Caco-2 (cell line): Measurements from ENCODE around the gene CLHC1. TPM values are rescaled to one million over a fixed set of nuclear protein-coding genes. Genes with fewer than 3 reads are reported as not detected.

Experiments used
- BruUV-seq: library from RNA; stranded (reverse); fragments of 400-500 nt; replicated peaks from 2 replicates; lab custom pipeline; 2021; lab: Mats Ljungman, UMichigan
- CTCF ChIA-PET: fragments of 300-600 bp; sonication (Branson Sonifier 250); formaldehyde crosslinking; loops from one replicate; lab custom pipeline; 2022; ENCODE audit warnings: antibody characterized with exemption; lab: Charles Lee
- POLR2A ChIA-PET: fragments of 300-600 bp; sonication (Branson Sonifier 250); formaldehyde crosslinking; loops from one replicate; lab custom pipeline; 2022; ENCODE audit warnings: antibody characterized with exemption; lab: Charles Lee
- DNase-seq, 2 experiments: peaks; one replicate each; pipeline versions ENCODE4 v3.0.0 to v3.0.0-alpha.2; 2020 to 2022
- H3K27me3 ChIP-seq: replicated peaks from 2 replicates; pipeline ENCODE4 v1.6.0; 2011; ENCODE audit warnings: low read length; ENCODE audit not compliant: control insufficient read depth, insufficient read depth
- H3K36me3 ChIP-seq: 2 replicates; pipeline ENCODE4 v1.5.1; 2011; ENCODE audit warnings: low read length; ENCODE audit not compliant: control insufficient read depth, insufficient read depth
- H3K4me1 ChIP-seq: fragments of 250-450 bp; sonication (Bioruptor Pico); 2 replicates; pipeline ENCODE4 v1.5.1; 2020; ENCODE audit warnings: mild to moderate bottlenecking
- H3K4me3 ChIP-seq: 2 replicates; pipeline ENCODE4 v1.5.1; 2011; ENCODE audit warnings: low read depth, mild to moderate bottlenecking, control low read depth, low read length
- H3K9me3 ChIP-seq: fragments of 250-450 bp; sonication (Bioruptor Pico); 2 replicates; pipeline ENCODE4 v1.5.1; 2020; ENCODE audit warnings: mild to moderate bottlenecking, moderate library complexity
- H3K27ac Mint-ChIP-seq: one replicate; pipeline ENCODE4 v1.8.0; 2022; ENCODE audit warnings: mixed read lengths; ENCODE audit not compliant: unreplicated experiment
- H3K27me3 Mint-ChIP-seq: one replicate; pipeline ENCODE4 v1.8.0; 2022; ENCODE audit warnings: mixed read lengths; ENCODE audit not compliant: insufficient read depth, unreplicated experiment
- H3K36me3 Mint-ChIP-seq: one replicate; pipeline ENCODE4 v1.8.0; 2022; ENCODE audit warnings: mild to moderate bottlenecking, mixed read lengths; ENCODE audit not compliant: insufficient read depth, unreplicated experiment
- H3K4me1 Mint-ChIP-seq: one replicate; pipeline ENCODE4 v1.8.0; 2022; ENCODE audit warnings: low read depth, mixed read lengths; ENCODE audit not compliant: unreplicated experiment
- H3K4me3 Mint-ChIP-seq: one replicate; pipeline ENCODE4 v1.8.0; 2022; ENCODE audit warnings: mild to moderate bottlenecking, moderate library complexity, mixed read lengths; ENCODE audit not compliant: unreplicated experiment
- H3K9me3 Mint-ChIP-seq: one replicate; pipeline ENCODE4 v1.8.0; 2022; ENCODE audit warnings: mixed read lengths; ENCODE audit not compliant: unreplicated experiment
- intact Hi-C: fragments of 100-400 bp; cut with micrococcal nuclease; formaldehyde crosslinking; loops from one replicate; pipeline ENCODE4 v1.10.0; 2022; ENCODE audit not compliant: unreplicated experiment
- total RNA-seq: library from RNA; stranded (reverse); gene quantifications from 2 replicates; pipeline ENCODE4 v1.2.3, GENCODE V29; 2022
- TF ChIP-seq, protein P1 (sequence below), 2 experiments: fragments of 200-600 bp in 1 of 2; IDR thresholded peaks; 1 replicate in 1 of 2; 2 replicates in 1 of 2; pipeline versions ENCODE4 v1.5.1 to v1.8.0; 2011 to 2022; ENCODE audit warnings: antibody characterized with exemption in 1 of 2, control low read depth in 1 of 2, inconsistent platforms in 1 of 2, low read depth in 1 of 2, low read length in 1 of 2, mild to moderate bottlenecking in 1 of 2, moderate library complexity in 1 of 2; ENCODE audit not compliant: insufficient read depth in 1 of 2, severe bottlenecking in 1 of 2, unreplicated experiment in 1 of 2

The CLHC1 gene
- total RNA-seq, 1 experiment from 2014 or later, result 13.4 TPM

DNA sequence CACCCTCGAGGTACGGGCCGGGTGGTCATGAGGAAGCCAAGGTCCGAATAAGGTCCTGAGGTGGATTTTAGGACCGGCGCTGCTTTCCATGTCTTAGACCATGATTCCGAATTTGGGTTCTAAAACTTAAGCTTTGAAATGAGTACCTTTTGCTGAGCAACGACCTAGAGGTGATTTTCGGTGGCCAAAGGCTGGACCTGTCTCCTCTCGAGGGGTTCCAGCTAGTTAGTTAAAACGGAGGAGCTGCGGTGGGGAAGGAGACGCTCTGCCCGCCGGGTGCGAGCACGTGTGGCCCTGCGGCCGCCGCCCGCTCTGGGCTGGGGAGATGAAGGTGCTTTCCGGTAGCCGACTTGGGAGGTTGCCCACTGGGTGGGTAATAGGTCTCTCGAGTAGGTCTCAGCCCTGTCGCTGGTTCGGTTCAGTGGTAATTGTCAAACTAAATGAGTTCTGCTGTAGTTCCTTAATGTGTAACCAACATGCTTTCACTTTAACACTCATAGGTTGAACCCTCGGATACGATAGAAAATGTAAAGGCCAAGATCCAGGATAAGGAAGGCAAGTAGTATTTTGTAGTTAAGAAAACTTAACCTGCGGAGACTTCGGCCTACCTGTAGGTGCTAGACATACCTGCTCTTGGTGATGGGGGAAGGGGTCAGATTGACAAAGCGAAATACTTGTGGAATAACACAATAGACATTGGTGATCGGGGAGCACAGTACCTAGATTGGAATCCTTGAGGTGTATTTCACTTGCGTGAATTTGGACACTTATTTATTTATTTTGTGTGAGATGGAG, 967 bp upstream of the CLHC1 start:
- Mint-ChIP-seq H3K27me3 (no peaks in the 10 kb centered on the region), H3K4me3 (peak overlapping the region; percentile 85), H3K36me3 (peaks cover 65% of the 10 kb centered on the region), H3K9me3 (no peaks in the 10 kb centered on the region), H3K4me1 (peaks cover 31% of the 10 kb centered on the region), H3K27ac (peak overlapping the region; percentile 94)
- H3K36me3 ChIP-seq, result peaks cover 7% of the 10 kb centered on the region; the same call in 1 of the 2 replicates
- TF ChIP-seq, protein P1, sequence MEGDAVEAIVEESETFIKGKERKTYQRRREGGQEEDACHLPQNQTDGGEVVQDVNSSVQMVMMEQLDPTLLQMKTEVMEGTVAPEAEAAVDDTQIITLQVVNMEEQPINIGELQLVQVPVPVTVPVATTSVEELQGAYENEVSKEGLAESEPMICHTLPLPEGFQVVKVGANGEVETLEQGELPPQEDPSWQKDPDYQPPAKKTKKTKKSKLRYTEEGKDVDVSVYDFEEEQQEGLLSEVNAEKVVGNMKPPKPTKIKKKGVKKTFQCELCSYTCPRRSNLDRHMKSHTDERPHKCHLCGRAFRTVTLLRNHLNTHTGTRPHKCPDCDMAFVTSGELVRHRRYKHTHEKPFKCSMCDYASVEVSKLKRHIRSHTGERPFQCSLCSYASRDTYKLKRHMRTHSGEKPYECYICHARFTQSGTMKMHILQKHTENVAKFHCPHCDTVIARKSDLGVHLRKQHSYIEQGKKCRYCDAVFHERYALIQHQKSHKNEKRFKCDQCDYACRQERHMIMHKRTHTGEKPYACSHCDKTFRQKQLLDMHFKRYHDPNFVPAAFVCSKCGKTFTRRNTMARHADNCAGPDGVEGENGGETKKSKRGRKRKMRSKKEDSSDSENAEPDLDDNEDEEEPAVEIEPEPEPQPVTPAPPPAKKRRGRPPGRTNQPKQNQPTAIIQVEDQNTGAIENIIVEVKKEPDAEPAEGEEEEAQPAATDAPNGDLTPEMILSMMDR (IDR thresholded peaks at IDR 0.05; ENCODE audit: insufficient read depth in 1 of 2, low read depth in 1 of 2, low read length in 1 of 2, severe bottlenecking in 1 of 2, unreplicated experiment in 1 of 2), result no peak
- no peaks in the 10 kb centered on the region for H3K27me3 ChIP-seq
- TSS peak; percentile 62 for BruUV-seq
- intact Hi-C loops, result loop anchor here (1.0 to 10.0 kb wide), 5 partner anchors 36 to 384 kb away; partner anchors contain the start of genes MTIF2, PPP4R3B and RTN4
- POLR2A ChIA-PET, result interaction anchor here (0.7 to 1.3 kb wide), 4 partner anchors 51 to 286 kb away, joined by 3 to 9 read pairs (median 6); partner anchors contain the start of genes CFAP36 and RTN4
- H3K9me3 ChIP-seq, result no peaks in the 10 kb centered on the region
- DNase-seq, result peak in 1 of 2 experiments; percentile 41
- peaks cover 35% of the 10 kb centered on the region for H3K4me1 ChIP-seq
- CTCF ChIA-PET, result no interaction called here
- H3K4me3 ChIP-seq, result peak overlapping the region; percentile 96

DNA sequence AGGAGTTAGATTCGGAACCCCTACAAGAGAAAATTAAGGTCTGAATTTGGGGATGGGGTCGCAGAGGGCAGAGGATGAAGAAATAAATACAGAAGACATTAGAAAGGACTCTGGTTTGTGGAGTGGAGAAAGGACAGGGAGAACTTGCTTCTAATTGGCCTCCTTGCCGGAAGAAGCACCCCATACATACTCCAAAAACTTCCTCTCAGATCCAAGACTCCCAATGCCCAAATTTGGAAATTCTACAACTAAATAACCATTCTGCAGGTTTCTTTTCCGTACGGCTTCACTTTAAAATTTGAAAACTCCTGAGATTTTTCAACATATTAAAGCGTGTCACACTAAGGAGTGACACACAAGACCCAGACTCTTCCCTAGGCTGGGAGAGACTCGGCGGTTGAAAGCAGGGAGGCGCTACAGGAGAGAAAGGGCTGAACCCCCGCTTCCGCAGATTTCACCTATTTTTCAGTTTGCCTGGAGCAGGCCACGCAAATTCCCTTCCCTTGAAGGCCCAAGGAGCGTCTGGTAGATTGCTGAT, 478 bp downstream of the CLHC1 start:
- H3K4me3 ChIP-seq, result peak overlapping the region; percentile 96
- POLR2A ChIA-PET, result no interaction called here
- peaks cover 7% of the 10 kb centered on the region; the same call in 1 of the 2 replicates for H3K36me3 ChIP-seq
- Mint-ChIP-seq H3K9me3 (no peaks in the 10 kb centered on the region), H3K4me3 (peak overlapping the region; percentile 85), H3K27ac (peak overlapping the region; percentile 94), H3K4me1 (peaks cover 36% of the 10 kb centered on the region), H3K36me3 (peaks cover 58% of the 10 kb centered on the region), H3K27me3 (no peaks in the 10 kb centered on the region)
- peaks cover 37% of the 10 kb centered on the region for H3K4me1 ChIP-seq
- intact Hi-C loops, result loop anchor here (1.0 to 10.0 kb wide), 5 partner anchors 38 to 386 kb away; partner anchors contain the start of genes MTIF2, PPP4R3B and RTN4
- BruUV-seq, result TSS peak; percentile 68
- H3K27me3 ChIP-seq, result no peaks in the 10 kb centered on the region
- TF ChIP-seq, protein P1 (IDR thresholded peaks at IDR 0.05; ENCODE audit: insufficient read depth in 1 of 2, low read depth in 1 of 2, low read length in 1 of 2, severe bottlenecking in 1 of 2, unreplicated experiment in 1 of 2), result no peak
- CTCF ChIA-PET, result no interaction called here
- H3K9me3 ChIP-seq, result no peaks in the 10 kb centered on the region
- DNase-seq, result no peak

DNA sequence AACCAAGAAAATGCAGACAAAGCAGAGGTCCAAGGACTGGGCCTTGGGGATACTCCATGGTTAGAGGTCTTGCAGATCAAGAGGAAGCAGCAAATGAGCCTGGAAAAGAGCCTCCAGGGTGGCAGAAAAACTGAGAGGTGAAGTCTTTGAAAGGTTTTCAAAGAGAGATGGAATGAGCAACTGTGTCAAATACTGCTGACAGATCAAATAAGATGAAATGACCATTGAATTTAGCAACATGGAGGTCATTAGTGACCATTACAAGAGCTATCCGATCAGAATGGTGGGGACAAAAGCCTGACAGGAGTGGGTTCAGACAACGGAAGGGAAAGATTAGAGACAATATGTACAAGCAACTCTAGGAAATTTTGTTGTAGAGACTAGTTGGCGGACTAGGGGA, 1.5 kb downstream of the CLHC1 start:
- intact Hi-C loops, result loop anchor here (5.0 to 10.0 kb wide), 3 partner anchors 52 to 387 kb away; partner anchors contain the start of gene PPP4R3B
- no peaks in the 10 kb centered on the region for H3K27me3 Mint-ChIP-seq
- CTCF ChIA-PET, result no interaction called here
- peak overlapping the region; percentile 85 for H3K4me3 Mint-ChIP-seq
- BruUV-seq, result no TSS peak
- Histone ChIP-seq H3K9me3 (no peaks in the 10 kb centered on the region), H3K36me3 (peaks cover 4% of the 10 kb centered on the region; the same call in 1 of the 2 replicates), H3K4me3 (peak overlapping the region; percentile 96; the same call in 1 of the 2 replicates), H3K27me3 (no peaks in the 10 kb centered on the region), H3K4me1 (peaks cover 35% of the 10 kb centered on the region)
- TF ChIP-seq, protein P1 (IDR thresholded peaks at IDR 0.05; ENCODE audit: insufficient read depth in 1 of 2, low read depth in 1 of 2, low read length in 1 of 2, severe bottlenecking in 1 of 2, unreplicated experiment in 1 of 2), result no peak
- H3K36me3 Mint-ChIP-seq, result peaks cover 47% of the 10 kb centered on the region
- peak overlapping the region; percentile 94 for H3K27ac Mint-ChIP-seq
- POLR2A ChIA-PET, result interaction anchor here (0.6 kb wide), 1 partner anchor 55 kb away, joined by 3 read pairs; no protein-coding TSS in a partner anchor
- DNase-seq, result no peak
- H3K9me3 Mint-ChIP-seq, result no peaks in the 10 kb centered on the region
- H3K4me1 Mint-ChIP-seq, result peaks cover 36% of the 10 kb centered on the region
